HG02571 (cell line): ENCODE data around the gene B4GALT2.

Source experiments
- ATAC-seq: cut with Tn5 transposase; IDR thresholded peaks from one replicate; pipeline ENCODE4 v1.9.1; 2021; ENCODE audit warnings: mild to moderate bottlenecking, moderate library complexity; ENCODE audit not compliant: unreplicated experiment

B4GALT2 gene

GRCh38 chr1:43978551-43979260, at the start of gene B4GALT2:
B4GALT2 (plus strand) TSS chr1:43979210; CDS start chr1:43981161, 1,951 bp downstream.
- ATAC-seq: no peak

DNA sequence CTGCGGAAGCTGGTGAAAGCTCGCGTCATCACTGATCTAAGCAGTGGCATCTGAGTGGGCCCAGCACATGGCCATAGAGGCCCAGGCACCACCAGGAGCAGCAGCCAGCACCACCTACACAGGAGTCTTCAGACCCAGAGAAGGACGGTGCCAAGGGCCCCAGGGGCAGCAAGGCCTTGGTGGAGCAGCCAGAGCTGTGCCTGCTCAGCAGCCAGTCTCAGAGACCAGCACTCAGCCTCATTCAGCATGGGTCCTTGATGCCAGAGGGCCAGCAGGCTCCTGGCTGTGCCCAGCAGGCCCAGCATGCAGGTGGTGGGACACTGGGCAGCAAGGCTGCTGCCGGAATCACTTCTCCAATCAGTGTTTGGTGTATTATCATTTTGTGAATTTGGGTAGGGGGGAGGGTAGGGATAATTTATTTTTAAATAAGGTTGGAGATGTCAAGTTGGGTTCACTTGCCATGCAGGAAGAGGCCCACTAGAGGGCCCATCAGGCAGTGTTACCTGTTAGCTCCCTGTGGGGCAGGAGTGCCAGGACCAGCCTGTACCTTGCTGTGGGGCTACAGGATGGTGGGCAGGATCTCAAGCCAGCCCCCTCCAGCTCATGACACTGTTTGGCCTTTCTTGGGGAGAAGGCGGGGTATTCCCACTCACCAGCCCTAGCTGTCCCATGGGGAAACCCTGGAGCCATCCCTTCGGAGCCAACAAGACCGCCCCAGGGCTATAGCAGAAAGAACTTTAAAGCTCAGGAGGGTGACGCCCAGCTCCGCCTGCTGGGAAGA, 48.7 kb upstream of the B4GALT2 start:
- no peak for ATAC-seq

DNA sequence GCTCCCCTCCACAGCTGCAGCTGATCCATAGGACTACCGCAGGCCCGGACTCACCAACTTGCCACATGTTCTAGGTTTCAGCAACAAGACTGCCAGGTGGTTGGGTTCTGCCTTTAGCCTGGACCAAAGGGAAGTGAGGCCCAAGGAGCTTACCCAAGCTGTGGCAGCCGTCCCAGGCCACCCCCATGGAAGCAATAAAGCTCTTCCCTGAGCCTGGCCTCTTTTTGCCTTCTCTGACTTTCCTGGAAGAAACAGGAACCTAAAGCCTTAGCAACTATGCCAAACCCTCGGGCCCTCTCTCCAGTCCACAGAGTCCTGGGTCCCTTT, 48.1 kb upstream of the B4GALT2 start:
- ATAC-seq: no peak

DNA sequence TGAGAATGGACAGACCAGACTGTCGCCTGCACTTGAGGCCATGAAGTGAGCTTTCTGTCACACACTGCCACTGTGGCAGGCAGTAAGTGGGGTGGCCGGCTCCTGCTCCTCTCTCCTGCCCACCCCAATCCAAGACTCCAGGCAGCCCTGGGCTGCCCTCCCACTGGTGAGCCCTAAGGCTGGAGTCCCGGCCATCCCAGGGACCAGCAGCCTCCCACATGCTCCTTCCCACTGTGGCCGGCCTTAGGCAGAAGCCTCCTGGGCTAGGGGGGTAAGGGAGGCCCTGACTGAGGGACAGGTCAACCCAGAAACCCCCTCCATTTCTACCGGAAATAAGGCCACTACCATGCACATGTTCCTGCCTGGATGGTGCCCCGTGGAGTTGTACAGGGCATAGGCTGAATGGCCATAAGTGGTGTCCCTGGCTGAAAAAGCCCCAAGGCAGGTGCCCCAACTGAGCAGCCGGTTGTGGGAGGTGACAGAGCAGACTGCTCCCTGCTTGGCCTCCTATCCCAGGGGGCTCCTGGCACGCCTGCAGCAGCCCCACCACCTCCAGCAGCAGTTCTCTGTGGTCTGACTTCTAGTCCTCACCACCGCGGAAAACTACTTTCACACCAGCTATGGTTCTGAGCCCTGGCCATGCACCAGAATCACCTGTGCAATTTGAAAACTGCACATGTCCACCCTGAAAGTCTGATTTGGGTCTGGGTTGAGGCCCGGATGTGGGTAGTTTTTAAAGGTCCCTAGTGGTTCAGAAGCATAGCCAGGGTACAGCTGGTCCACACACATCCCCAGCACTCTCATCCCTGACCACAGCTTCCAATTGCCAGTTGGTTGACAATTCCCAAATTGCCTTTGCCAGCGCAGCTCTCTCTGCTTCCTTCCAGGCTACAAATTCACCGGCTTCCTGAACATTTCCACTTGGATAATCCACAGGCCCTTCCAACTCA, 47.0 kb upstream of the B4GALT2 start:
- ATAC-seq: no peak

GRCh38 chr1:43932786-43933385, 46.1 kb upstream of the B4GALT2 start:
- no peak for ATAC-seq

DNA sequence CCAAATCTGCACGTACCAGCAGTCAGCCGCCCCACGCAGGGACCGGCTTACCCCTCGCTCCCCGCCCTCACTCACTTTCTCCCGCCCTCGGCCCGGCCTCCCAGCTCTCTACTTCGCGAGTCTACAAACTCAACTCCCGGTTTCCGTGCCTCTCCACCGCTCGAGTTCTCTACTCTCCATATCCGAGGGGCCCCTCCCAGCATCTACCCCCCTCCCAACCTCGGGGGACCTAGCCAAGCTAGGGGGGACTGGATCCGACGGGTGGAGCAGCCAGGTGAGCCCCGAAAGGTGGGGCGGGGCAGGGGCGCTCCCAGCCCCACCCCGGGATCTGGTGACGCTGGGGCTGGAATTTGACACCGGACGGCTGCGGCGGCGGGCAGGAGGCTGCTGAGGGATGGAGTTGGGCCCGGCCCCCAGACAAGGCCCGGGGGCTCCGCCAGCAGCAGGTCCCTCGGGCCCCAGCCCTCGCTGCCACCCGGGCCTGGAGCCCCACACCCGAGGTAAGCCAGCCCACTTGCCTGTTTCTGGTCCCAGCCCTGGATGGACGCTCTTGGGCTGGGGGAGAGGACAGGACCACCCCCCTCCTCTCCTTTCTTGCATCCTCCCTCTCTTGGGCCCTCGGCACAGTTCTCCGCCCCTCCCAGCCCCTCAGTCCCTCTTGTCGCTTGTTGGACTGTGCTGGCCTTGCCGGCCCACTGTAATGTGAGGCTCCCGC, 45.5 kb upstream of the B4GALT2 start, which contains the start of gene ARTN:
TSS of gene ARTN (plus strand) at position 416 of the 715 bp plus-strand sequence. CDS start 1,856 bp downstream, outside the sequence.
- ATAC-seq: no peak

- ATAC-seq: no peak
Measured at GRCh38 chr1:43934101-43934985, 44.7 kb upstream of the B4GALT2 start.

DNA sequence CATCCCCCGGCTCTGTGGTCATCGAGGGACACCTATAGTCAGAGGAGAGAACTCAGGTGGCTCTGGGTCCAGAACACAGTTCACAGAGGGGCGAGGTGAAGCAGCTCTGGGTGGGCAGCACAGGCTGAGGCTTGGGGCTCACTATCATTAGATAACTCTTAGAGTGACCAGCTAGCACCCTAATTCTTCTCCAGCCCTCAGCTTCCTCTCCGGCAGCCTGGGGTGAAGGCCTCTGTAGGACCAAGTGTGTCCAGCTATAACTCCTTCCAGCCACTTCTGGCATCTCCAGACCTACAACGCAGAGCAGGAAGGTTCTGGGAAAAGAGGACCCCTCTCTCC, 44.1 kb upstream of the B4GALT2 start:
- ATAC-seq: no peak

DNA sequence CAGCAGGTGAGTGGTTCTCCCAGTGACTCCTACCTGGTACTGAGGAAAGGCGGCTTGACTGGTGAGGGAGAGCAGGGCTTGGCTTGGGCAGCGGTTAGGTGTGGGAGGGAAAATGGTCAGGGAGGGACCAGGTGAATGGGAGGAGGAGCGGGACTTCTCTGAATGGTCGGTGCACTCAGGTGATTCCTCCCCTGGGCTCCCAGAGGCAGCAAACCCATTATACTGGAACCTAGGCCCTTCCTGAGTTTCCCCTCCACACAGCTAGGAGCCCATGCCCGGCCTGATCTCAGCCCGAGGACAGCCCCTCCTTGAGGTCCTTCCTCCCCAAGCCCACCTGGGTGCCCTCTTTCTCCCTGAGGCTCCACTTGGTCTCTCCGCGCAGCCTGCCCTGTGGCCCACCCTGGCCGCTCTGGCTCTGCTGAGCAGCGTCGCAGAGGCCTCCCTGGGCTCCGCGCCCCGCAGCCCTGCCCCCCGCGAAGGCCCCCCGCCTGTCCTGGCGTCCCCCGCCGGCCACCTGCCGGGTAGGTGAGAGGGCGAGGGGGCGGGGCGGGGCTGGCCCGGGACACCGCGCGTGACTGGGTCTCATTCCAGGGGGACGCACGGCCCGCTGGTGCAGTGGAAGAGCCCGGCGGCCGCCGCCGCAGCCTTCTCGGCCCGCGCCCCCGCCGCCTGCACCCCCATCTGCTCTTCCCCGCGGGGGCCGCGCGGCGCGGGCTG, 43.1 kb upstream of the B4GALT2 start:
- ATAC-seq: no peak

DNA sequence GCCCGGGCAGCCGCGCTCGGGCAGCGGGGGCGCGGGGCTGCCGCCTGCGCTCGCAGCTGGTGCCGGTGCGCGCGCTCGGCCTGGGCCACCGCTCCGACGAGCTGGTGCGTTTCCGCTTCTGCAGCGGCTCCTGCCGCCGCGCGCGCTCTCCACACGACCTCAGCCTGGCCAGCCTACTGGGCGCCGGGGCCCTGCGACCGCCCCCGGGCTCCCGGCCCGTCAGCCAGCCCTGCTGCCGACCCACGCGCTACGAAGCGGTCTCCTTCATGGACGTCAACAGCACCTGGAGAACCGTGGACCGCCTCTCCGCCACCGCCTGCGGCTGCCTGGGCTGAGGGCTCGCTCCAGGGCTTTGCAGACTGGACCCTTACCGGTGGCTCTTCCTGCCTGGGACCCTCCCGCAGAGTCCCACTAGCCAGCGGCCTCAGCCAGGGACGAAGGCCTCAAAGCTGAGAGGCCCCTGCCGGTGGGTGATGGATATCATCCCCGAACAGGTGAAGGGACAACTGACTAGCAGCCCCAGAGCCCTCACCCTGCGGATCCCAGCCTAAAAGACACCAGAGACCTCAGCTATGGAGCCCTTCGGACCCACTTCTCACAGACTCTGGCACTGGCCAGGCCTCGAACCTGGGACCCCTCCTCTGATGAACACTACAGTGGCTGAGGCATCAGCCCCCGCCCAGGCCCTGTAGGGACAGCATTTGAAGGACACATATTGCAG, 42.4 kb upstream of the B4GALT2 start:
- no peak for ATAC-seq

GRCh38 chr1:43937179-43937865, 41.7 kb upstream of the B4GALT2 start:
- no peak for ATAC-seq

DNA sequence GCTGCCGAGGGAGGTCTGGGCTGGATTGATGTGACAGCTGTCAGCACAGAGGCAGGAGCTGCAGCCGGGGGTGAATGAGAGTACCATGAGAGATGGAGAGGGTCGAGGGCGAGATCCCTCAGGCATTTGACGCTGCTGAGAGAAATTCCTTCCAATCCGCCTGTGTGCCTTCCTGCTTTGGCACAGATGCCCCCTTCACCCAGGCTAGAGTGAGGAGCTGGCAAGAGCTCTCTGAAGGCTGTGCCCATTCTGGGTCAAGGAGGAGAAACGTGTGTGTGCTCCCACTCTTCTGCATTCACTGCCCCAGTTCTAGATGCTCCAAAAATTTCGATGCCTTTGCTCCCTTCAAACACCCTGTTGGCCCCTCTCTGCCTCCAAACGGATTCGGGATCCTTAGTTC, 40.6 kb upstream of the B4GALT2 start:
- no peak for ATAC-seq

DNA sequence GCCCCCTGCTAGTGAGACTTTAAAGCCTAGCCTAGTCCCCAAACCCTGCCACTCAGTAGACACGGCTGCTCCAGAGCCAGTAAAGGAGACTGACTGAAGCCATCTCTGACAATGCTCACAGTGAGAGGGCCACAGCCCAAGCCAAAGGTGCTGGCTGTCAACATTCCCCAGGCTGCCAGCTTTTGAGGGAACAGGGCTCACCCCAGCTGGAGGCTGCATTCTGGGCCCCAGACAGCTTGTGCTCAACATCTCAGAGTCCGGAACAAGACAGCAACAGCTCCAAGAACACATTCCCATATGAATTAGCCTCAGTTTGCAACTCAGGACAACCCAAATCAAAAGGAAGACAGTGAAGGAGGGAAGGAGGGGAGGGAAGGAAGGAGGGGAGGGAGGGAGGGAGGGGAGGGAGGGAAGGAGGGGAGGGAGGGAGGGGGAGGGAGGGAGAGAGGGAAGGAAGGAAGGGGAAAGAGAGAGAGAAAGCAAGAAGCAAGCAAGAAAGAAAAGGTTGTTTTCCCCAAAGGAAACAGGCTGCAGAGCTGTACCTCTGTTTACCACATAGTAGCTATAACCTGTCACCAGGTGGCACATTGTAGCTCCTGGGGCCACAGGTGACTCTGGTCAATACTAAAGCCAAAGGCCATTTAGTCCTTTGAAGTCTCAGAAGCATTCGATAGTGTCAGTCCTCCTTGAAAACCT, 40.0 kb upstream of the B4GALT2 start:
- no peak for ATAC-seq

GRCh38 chr1:43942411-43942810, 36.6 kb upstream of the B4GALT2 start:
- no peak for ATAC-seq

DNA sequence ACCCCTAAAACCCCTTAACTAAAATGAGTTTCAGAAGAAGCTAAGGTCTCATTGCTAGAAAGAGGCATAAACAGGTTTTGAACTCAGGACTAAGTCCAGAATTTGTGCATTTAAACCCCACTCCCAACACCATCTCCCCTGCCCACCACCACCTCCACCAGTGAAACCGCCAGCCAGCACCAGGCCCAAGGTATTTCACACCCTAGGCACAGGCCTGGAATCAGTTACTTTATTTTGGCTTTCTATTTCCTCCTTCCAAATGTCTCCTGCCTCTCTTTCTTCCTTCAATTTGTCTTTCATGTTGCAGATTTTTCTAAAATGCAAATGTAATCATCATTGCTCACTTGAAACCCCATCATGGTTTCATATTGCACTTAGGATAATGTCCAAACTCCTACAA, 34.1 kb upstream of the B4GALT2 start:
- no peak for ATAC-seq

GRCh38 chr1:43945674-43946235, 33.3 kb upstream of the B4GALT2 start:
- no peak for ATAC-seq
